ENCODE measurements around the gene COL9A1. TPM values are rescaled to one million over a fixed set of nuclear protein-coding genes. Genes with fewer than 3 reads are reported as not detected.

The COL9A1 gene
- total and polyA plus RNA-seq, 9 donors: 0.04 to 1.2 (median 0.15) TPM; not detected in 5

GRCh38 chr6:70180901-70181599 lies 121.8 kb downstream of the COL9A1 start:
- WGBS, 3 donors: 35 to 58% (median 57%) methylated on average over 1 of the region's 1 CpG
- no peaks in the 10 kb centered on the region for H3K36me3 ChIP-seq
- no peaks in the 10 kb centered on the region for H3K4me1 ChIP-seq (ENCODE audit: insufficient read depth)
- H3K27me3 ChIP-seq: no peaks in the 10 kb centered on the region
- intact Hi-C loops (cut with DNase I): no loop called here
- H3K4me3 ChIP-seq: no peak overlapping the region
- no peak for DNase-seq
- H3K27ac ChIP-seq: no peak overlapping the region
- TF ChIP-seq CTCF (IDR thresholded peaks at IDR 0.05) (no peak), EP300 (IDR thresholded peaks at IDR 0.05) (no peak), POLR2A (IDR thresholded peaks at IDR 0.05) (no peak)
- H3K9me3 ChIP-seq: no peaks in the 10 kb centered on the region

- WGBS, 3 donors: 75 to 94% (median 92%) methylated on average over 2 of the region's 2 CpGs
- H3K27ac ChIP-seq: no peak overlapping the region
- TF ChIP-seq POLR2A (IDR thresholded peaks at IDR 0.05): no peak
- no peak for TF ChIP-seq CTCF (IDR thresholded peaks at IDR 0.05)
- no peak for TF ChIP-seq EP300 (IDR thresholded peaks at IDR 0.05)
These were observed 122.5 kb downstream of the COL9A1 start for GRCh38 chr6:70180183-70180900.

GRCh38 chr6:70176842-70177550 lies 125.9 kb downstream of the COL9A1 start:
- intact Hi-C loops (cut with DNase I): no loop called here
- H3K9me3 ChIP-seq: no peaks in the 10 kb centered on the region
- H3K27me3 ChIP-seq: no peaks in the 10 kb centered on the region
- H3K36me3 ChIP-seq: no peaks in the 10 kb centered on the region
- no peaks in the 10 kb centered on the region for H3K4me1 ChIP-seq (ENCODE audit: insufficient read depth)
- no peak overlapping the region for H3K27ac ChIP-seq
- H3K4me3 ChIP-seq: no peak overlapping the region
- WGBS, 3 donors: 75 to 90% (median 76%) methylated on average over 3 of the region's 3 CpGs
- DNase-seq: no peak
- no peak for TF ChIP-seq POLR2A (IDR thresholded peaks at IDR 0.05)
- no peak for TF ChIP-seq EP300 (IDR thresholded peaks at IDR 0.05)
- no peak for TF ChIP-seq CTCF (IDR thresholded peaks at IDR 0.05)

More at GRCh38 chr6:70180183-70180900, 122.5 kb downstream of the COL9A1 start:
- intact Hi-C loops (cut with DNase I): no loop called here
- DNase-seq: no peak
- Histone ChIP-seq H3K4me1 (ENCODE audit: insufficient read depth) (no peaks in the 10 kb centered on the region), H3K9me3 (no peaks in the 10 kb centered on the region), H3K36me3 (no peaks in the 10 kb centered on the region), H3K27me3 (no peaks in the 10 kb centered on the region), H3K4me3 (no peak overlapping the region)

GRCh38 chr6:70175770-70176169 lies 127.1 kb downstream of the COL9A1 start:
- TF ChIP-seq POLR2A (IDR thresholded peaks at IDR 0.05): no peak
- no peak for TF ChIP-seq CTCF (IDR thresholded peaks at IDR 0.05)
- no peak for TF ChIP-seq EP300 (IDR thresholded peaks at IDR 0.05)
- Histone ChIP-seq H3K4me3 (no peak overlapping the region), H3K27ac (no peak overlapping the region), H3K9me3 (no peaks in the 10 kb centered on the region), H3K36me3 (no peaks in the 10 kb centered on the region), H3K27me3 (no peaks in the 10 kb centered on the region), H3K4me1 (ENCODE audit: insufficient read depth) (no peaks in the 10 kb centered on the region)
- intact Hi-C loops (cut with DNase I): no loop called here
- DNase-seq: no peak
- WGBS, 3 donors: 42 to 52% (median 49%) methylated on average over 2 of the region's 2 CpGs

Data from ovary (tissue), 9 donors.